ENCODE results near the gene BCAP31.

Gene BCAP31

DNA sequence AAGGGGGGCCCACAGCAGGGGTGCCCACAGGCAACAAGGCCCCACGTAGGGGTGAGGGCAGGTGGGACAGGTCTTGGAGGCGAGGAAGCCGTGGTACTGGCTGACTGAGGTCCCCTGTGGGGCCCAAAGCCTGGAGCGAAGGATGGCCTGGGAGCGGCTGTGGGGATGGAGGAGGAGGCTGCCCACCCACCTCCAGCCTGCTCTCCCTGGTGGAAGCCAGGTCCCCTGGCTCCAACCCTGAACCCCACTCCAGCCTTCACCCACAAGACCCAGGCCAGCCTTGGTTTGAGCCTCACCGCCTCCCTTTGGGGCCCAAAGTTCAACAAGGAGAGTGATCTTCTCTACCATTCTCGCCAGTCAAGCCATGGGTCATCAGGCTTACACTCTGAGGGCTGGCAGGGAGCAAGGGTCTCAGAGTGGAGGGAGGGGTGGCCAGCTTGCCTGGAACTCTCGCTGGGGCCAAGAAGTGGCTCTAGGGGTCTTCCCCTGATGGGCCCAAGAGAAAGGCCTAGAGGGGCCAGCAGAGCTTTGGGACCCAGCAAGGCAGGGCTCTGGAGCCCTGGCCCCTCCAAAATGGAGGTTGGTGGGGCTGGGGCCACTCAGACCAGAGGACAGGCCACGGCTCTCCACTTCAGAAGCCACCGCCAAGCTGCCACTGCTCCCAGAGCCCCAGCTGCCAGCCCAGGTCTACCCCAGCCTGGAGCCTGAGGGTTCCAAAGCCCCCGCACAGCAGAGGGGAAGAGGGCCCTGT is 55.6 kb downstream of the BCAP31 start:
- TF ChIP-seq, protein P1, sequence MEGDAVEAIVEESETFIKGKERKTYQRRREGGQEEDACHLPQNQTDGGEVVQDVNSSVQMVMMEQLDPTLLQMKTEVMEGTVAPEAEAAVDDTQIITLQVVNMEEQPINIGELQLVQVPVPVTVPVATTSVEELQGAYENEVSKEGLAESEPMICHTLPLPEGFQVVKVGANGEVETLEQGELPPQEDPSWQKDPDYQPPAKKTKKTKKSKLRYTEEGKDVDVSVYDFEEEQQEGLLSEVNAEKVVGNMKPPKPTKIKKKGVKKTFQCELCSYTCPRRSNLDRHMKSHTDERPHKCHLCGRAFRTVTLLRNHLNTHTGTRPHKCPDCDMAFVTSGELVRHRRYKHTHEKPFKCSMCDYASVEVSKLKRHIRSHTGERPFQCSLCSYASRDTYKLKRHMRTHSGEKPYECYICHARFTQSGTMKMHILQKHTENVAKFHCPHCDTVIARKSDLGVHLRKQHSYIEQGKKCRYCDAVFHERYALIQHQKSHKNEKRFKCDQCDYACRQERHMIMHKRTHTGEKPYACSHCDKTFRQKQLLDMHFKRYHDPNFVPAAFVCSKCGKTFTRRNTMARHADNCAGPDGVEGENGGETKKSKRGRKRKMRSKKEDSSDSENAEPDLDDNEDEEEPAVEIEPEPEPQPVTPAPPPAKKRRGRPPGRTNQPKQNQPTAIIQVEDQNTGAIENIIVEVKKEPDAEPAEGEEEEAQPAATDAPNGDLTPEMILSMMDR (IDR thresholded peaks at IDR 0.05; ENCODE audit: insufficient read depth, low read length, missing control alignments): no peak
- ChIA-PET CTCF (interaction anchor here (0.8 to 11.8 kb wide), 33 partner anchors 10 to 727 kb away, joined by 3 to 122 read pairs (median 6); partner anchors contain the start of genes CCNQ and SLC6A8), POLR2A (interaction anchor here (0.5 kb wide), 1 partner anchor 76 kb away, joined by 3 read pairs; no protein-coding TSS in a partner anchor)
- DNase-seq (ENCODE audit: low read depth, low spot score): no peak
- no peak overlapping the region for H3K4me3 ChIP-seq (ENCODE audit: low read depth, low read length)

DNA sequence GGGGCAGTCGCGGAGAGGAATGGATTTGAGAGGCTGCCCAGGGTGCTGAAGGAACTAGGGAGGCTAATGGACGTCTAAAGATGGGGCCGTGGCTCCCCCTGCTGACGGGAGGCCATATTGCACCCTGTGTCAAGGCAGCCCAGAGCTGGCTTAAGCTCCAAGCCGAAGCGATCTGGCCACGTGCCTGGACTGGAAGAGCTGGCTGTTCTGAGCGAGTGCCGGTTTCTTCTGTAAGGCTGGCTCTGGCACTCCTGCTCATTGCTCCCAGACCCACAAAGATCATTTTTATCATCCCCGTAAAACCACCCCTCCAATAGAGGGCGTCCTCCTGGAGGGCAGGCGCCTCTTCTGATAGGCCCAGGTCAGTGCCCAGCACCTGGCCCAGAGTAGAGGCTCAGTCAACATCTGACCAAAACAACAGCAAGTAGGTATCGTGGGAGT is 56.2 kb downstream of the BCAP31 start:
- ChIA-PET CTCF (interaction anchor here (0.6 to 11.8 kb wide), 28 partner anchors 10 to 726 kb away, joined by 3 to 122 read pairs (median 8); partner anchors contain the start of gene SLC6A8), POLR2A (interaction anchor here (0.5 kb wide), 1 partner anchor 77 kb away, joined by 3 read pairs; no protein-coding TSS in a partner anchor)
- TF ChIP-seq, protein P1 (IDR thresholded peaks at IDR 0.05; ENCODE audit: insufficient read depth, low read length, missing control alignments): peak; percentile 79
- H3K4me3 ChIP-seq (ENCODE audit: low read depth, low read length): peak overlapping the region; percentile 25; the same call in 1 of the 2 replicates
- no peak for DNase-seq (ENCODE audit: low read depth, low spot score)

DNA sequence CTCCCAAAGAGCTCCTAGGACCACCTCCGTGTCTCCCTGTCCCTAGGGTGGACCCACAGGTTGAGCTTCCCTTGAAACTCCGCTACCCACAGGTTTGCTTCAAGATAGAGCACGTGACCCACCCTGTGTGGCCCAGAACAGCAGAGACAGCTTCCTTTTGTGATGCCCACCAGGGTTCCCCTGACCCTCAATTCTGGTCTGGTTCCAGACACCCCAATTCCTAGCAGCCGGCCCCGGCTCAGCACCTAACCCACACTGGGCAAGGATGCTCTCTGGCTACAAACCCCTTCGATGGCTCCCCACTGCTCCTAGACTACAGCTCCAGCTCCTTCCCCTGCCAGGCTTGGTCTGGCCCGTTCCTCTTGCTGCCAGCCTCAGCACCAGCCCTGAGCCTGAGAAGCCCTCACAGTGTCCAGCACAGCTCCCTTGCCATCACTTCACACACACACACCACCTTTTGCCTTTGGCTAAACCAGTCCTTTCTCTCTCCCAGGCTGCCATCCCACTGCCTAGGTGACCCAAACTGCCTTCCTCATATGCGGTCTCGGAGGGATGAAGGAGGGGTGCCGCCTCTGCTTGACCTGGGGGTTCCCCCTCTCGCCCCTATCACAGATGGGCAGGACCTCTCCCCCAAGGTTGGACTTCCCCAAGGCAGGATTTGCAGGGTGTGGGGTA is 56.8 kb downstream of the BCAP31 start:
- H3K4me3 ChIP-seq (ENCODE audit: low read depth, low read length): peak overlapping the region; percentile 25

DNA sequence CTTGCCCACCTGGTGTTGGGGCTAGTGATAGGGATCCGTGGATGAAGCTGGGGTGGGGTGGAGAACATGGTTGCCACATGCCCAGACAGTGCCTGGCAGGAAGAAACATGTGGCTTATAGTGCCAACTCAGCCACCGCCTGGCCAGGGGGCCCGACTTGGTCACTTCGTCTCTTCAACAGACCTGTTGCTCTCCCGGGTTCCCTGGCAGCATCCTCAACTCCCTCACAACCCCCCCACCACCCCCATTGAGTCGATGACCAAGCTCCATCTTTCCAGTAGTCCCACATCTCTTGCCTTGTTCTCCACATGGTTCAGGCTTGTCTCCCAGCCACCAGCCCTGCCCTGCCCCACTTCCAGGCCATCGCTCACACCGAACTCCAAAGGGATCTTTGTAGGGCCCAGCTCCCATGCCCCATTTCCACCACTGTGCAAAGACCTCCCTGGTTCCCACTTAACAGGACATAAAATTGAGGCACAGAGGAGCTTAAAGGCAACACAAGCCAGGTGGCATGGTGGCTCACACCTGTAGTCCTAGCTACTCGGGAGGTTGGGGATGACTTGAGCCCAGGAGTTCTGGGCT is 58.4 kb downstream of the BCAP31 start:
- no peak for DNase-seq (ENCODE audit: low read depth, low spot score)
- CTCF ChIA-PET: interaction anchor here (1.1 to 11.8 kb wide), 8 partner anchors 8 to 724 kb away, joined by 3 to 122 read pairs (median 29); no protein-coding TSS in a partner anchor
- TF ChIP-seq, protein P1 (IDR thresholded peaks at IDR 0.05; ENCODE audit: insufficient read depth, low read length, missing control alignments): no peak
- POLR2A ChIA-PET: no interaction called here
- H3K4me3 ChIP-seq (ENCODE audit: low read depth, low read length): no peak overlapping the region

More for the DNA sequence above, 56.8 kb downstream of the BCAP31 start:
- ChIA-PET POLR2A (no interaction called here), CTCF (interaction anchor here (0.6 to 11.8 kb wide), 30 partner anchors 9 to 726 kb away, joined by 3 to 122 read pairs (median 7); partner anchors contain the start of gene SLC6A8)
- DNase-seq (ENCODE audit: low read depth, low spot score): no peak
- TF ChIP-seq, protein P1 (IDR thresholded peaks at IDR 0.05; ENCODE audit: insufficient read depth, low read length, missing control alignments): no peak

DNA sequence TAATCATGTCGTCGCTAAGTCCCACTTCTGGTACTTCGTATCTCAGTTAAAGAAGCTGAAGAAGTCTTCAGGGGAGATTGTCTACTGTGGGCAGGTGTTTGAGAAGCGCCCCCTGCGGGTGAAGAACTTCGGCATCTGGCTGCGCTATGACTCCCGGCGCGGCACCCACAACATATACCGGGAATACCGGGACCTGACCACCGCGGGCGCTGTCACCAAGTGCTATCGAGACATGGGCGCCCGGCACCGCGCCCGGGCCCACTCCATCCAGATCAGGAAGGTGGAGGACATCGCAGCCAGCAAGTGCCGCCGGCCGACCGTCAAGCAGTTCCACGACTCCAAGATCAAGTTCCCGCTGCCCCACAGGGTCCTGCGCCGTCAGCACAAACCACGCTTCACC is 61.9 kb downstream of the BCAP31 start:
- no peak for DNase-seq (ENCODE audit: low read depth, low spot score)
- CTCF ChIA-PET: interaction anchor here (0.9 to 11.8 kb wide), 12 partner anchors 9 to 720 kb away, joined by 3 to 122 read pairs (median 4); partner anchors contain the start of gene DUSP9

More for the DNA sequence above, 61.9 kb downstream of the BCAP31 start:
- POLR2A ChIA-PET: no interaction called here
- no peak overlapping the region for H3K4me3 ChIP-seq (ENCODE audit: low read depth, low read length)
- TF ChIP-seq, protein P1 (IDR thresholded peaks at IDR 0.05; ENCODE audit: insufficient read depth, low read length, missing control alignments): no peak
